OCI-LY1 (cell line): ENCODE results near the gene CFAP43.

Experiments used
- H2AFZ ChIP-seq: fragments of 200-600 bp; sonication (generic), shearing (Covaris generic); 2 replicates; pipeline ENCODE4 v1.6.0; 2014; ENCODE audit warnings: antibody characterized with exemption, mild to moderate bottlenecking, low read length
- H3F3A ChIP-seq: fragments of 200-600 bp; sonication (generic), shearing (Covaris generic); 2 replicates; pipeline ENCODE4 v1.6.0; 2014; ENCODE audit warnings: mild to moderate bottlenecking, antibody characterized with exemption, low read length, moderate library complexity; ENCODE audit not compliant: insufficient read depth
- H3K27ac ChIP-seq: fragments of 200-600 bp; sonication (generic); 2 replicates; pipeline ENCODE4 v1.5.1; 2014; ENCODE audit warnings: low read length, mixed run types, mild to moderate bottlenecking, low read depth; ENCODE audit not compliant: poor library complexity, severe bottlenecking
- H3K27me3 ChIP-seq: fragments of 200-600 bp; sonication (generic); 2 replicates; pipeline ENCODE4 v1.6.0; 2014; ENCODE audit warnings: antibody characterized with exemption, mild to moderate bottlenecking, low read length, moderate library complexity; ENCODE audit not compliant: insufficient read depth
- H3K36me3 ChIP-seq: fragments of 200-600 bp; sonication (generic); 2 replicates; pipeline ENCODE4 v1.6.1; 2014; ENCODE audit warnings: mild to moderate bottlenecking, antibody characterized with exemption, low read length, moderate library complexity, mixed read lengths; ENCODE audit not compliant: insufficient read depth
- H3K4me1 ChIP-seq: fragments of 200-600 bp; sonication (generic); 2 replicates; pipeline ENCODE4 v1.5.1; 2014; ENCODE audit warnings: mild to moderate bottlenecking, low read length, moderate library complexity; ENCODE audit not compliant: insufficient read depth, severe bottlenecking
- H3K4me2 ChIP-seq: fragments of 200-600 bp; sonication (generic), shearing (Covaris generic); 2 replicates; pipeline ENCODE4 v1.6.1; 2014; ENCODE audit warnings: low read length
- H3K4me3 ChIP-seq: fragments of 200-600 bp; sonication (generic); 2 replicates; pipeline ENCODE4 v1.5.1; 2014; ENCODE audit warnings: low read length, low read depth, mild to moderate bottlenecking, mixed read lengths; ENCODE audit not compliant: poor library complexity, severe bottlenecking
- H3K79me2 ChIP-seq: fragments of 200-600 bp; shearing (Covaris generic); 2 replicates; pipeline ENCODE4 v1.6.1; 2016; ENCODE audit warnings: mixed run types, low read length, mixed read lengths; ENCODE audit not compliant: insufficient read depth
- H3K9ac ChIP-seq: fragments of 200-600 bp; sonication (generic), shearing (Covaris generic); 2 replicates; pipeline ENCODE4 v1.6.1; 2014; ENCODE audit warnings: mild to moderate bottlenecking, low read length, mixed read lengths
- H3K9me2 ChIP-seq: fragments of 200-600 bp; sonication (generic), shearing (Covaris generic); 2 replicates; pipeline ENCODE4 v1.6.1; 2014; ENCODE audit warnings: low read depth, mild to moderate bottlenecking, low read length, mixed read lengths
- H3K9me3 ChIP-seq: fragments of 200-600 bp; shearing (Covaris generic); 2 replicates; pipeline ENCODE4 v1.6.1; 2014; ENCODE audit warnings: low read length, mixed read lengths
- H4K20me1 ChIP-seq: fragments of 200-600 bp; sonication (generic), shearing (Covaris generic); 2 replicates; pipeline ENCODE4 v1.6.0; 2016; ENCODE audit warnings: mild to moderate bottlenecking, low read length; ENCODE audit not compliant: insufficient read depth
- EZH2 ChIP-seq: fragments of 200-600 bp; sonication (generic), shearing (Covaris generic); IDR thresholded peaks from 2 replicates; pipeline ENCODE4 v1.8.0; 2017; ENCODE audit warnings: borderline replicate concordance, mixed run types, mild to moderate bottlenecking, antibody characterized with exemption, low read length, moderate library complexity, mixed read lengths
- TF ChIP-seq, protein P1 (sequence below): fragments of 200-600 bp; sonication (generic), shearing (Covaris generic); IDR thresholded peaks from 2 replicates; pipeline ENCODE4 v1.5.1; 2017; ENCODE audit warnings: mild to moderate bottlenecking, antibody characterized with exemption, low read length, moderate library complexity, mixed read lengths

The CFAP43 gene

GRCh38 chr10:104099941-104100340 is 132.2 kb downstream of the CFAP43 start:
- Histone ChIP-seq H3K4me1 (no peaks in the 10 kb centered on the region), H3K9ac (no peak overlapping the region), H3K4me2 (no peak overlapping the region), H3K4me3 (no peak overlapping the region), H2AFZ (no peak overlapping the region), H3F3A (no peaks in the 10 kb centered on the region), H3K9me2 (no peaks in the 10 kb centered on the region), H3K27ac (no peak overlapping the region), H3K27me3 (no peaks in the 10 kb centered on the region), H3K79me2 (no peaks in the 10 kb centered on the region), H4K20me1 (no peaks in the 10 kb centered on the region), H3K36me3 (no peaks in the 10 kb centered on the region), H3K9me3 (peaks cover 8% of the 10 kb centered on the region; the same call in 1 of the 2 replicates)
- TF ChIP-seq, protein P1, sequence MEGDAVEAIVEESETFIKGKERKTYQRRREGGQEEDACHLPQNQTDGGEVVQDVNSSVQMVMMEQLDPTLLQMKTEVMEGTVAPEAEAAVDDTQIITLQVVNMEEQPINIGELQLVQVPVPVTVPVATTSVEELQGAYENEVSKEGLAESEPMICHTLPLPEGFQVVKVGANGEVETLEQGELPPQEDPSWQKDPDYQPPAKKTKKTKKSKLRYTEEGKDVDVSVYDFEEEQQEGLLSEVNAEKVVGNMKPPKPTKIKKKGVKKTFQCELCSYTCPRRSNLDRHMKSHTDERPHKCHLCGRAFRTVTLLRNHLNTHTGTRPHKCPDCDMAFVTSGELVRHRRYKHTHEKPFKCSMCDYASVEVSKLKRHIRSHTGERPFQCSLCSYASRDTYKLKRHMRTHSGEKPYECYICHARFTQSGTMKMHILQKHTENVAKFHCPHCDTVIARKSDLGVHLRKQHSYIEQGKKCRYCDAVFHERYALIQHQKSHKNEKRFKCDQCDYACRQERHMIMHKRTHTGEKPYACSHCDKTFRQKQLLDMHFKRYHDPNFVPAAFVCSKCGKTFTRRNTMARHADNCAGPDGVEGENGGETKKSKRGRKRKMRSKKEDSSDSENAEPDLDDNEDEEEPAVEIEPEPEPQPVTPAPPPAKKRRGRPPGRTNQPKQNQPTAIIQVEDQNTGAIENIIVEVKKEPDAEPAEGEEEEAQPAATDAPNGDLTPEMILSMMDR: no peak
- no peak for TF ChIP-seq EZH2

DNA sequence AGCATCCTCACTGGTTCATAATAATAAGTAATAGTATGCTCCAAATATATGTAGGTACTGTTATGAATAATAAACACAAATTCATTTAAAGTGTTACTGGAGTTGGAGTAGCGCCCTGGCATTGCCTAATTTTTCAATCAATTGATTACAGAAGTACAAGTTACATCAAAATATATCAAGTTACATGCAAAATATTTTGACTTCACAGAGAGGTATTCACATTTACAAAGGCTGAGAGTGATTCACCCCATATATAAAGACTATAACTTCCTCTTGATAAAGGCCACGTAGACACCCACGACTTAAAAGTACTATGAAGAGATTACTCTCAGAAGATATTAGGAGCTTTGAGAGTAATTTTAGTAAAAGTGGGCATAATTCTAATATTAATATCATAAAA is 132.9 kb downstream of the CFAP43 start:
- Histone ChIP-seq H3K9me3 (peaks cover 8% of the 10 kb centered on the region; the same call in 1 of the 2 replicates), H3K9me2 (no peaks in the 10 kb centered on the region), H3K27me3 (no peaks in the 10 kb centered on the region), H3K36me3 (no peaks in the 10 kb centered on the region), H3K79me2 (no peaks in the 10 kb centered on the region), H3K4me1 (no peaks in the 10 kb centered on the region), H3K4me2 (no peak overlapping the region), H2AFZ (no peak overlapping the region), H4K20me1 (no peaks in the 10 kb centered on the region), H3K9ac (no peak overlapping the region), H3K27ac (no peak overlapping the region), H3K4me3 (no peak overlapping the region), H3F3A (no peaks in the 10 kb centered on the region)
- TF ChIP-seq, protein P1: no peak
- TF ChIP-seq EZH2: no peak

DNA sequence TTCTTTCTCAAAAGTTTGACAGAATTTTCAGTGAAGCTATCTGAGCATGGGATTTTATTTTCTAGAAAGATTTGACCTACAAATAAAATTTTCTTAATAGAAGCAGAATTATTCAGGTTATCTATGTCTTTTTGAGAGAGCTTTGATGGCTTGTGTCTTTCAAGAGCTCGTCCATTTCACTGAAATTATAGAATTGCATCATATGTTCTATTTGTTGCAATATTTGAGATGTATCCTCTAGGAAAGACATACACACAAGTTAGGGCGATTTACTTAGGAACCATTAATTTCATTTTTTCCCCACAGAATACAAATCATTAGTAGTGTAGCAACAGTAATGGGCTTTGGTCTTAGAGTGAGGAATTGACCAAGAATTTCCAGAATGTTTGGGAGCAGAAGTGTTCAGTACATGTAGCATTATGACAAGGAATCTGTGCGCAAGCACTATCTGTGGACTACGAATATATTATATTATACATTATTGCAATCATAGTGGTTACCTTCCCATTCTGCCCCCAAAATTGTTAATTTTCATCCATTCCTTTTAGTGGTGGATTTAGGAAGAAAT is 133.7 kb downstream of the CFAP43 start:
- TF ChIP-seq, protein P1: no peak
- TF ChIP-seq EZH2: no peak
- Histone ChIP-seq H3K9ac (no peak overlapping the region), H3K27ac (no peak overlapping the region)

More for the DNA sequence above, 133.7 kb downstream of the CFAP43 start:
- no peaks in the 10 kb centered on the region for H3K9me2 ChIP-seq
- no peaks in the 10 kb centered on the region for H3K36me3 ChIP-seq
- no peaks in the 10 kb centered on the region for H3K27me3 ChIP-seq
- H3K4me2 ChIP-seq: no peak overlapping the region
- H3K4me3 ChIP-seq: no peak overlapping the region
- H4K20me1 ChIP-seq: no peaks in the 10 kb centered on the region
- H3K4me1 ChIP-seq: no peaks in the 10 kb centered on the region
- no peaks in the 10 kb centered on the region for H3K79me2 ChIP-seq
- no peak overlapping the region for H2AFZ ChIP-seq
- peaks cover 8% of the 10 kb centered on the region; the same call in 1 of the 2 replicates for H3K9me3 ChIP-seq
- H3F3A ChIP-seq: no peaks in the 10 kb centered on the region
